ENCODE data around the gene COX18. TPM values are rescaled to one million over a fixed set of nuclear protein-coding genes. Genes with fewer than 3 reads are reported as not detected.

The COX18 gene
- total and polyA plus RNA-seq, 2 experiments from 2014 or later, result 5.4 to 28.9 TPM

DNA sequence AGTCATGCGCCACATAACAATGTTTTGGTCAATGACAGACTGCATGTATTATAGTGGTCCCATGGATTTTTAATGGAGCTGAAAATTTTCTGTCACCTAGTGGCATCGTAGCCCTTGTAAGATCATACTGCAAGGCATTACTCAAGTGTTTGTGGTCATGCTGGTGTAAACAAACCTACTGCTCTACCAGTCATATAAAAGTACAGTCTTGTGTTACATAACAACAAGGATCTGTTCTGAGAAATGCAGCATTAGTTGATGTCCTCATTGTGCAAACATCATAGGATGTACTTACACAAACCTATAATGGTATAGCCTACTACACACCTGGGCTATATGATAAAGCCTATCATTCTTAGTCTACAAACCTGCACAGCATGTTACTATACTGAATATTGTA is 34.6 kb downstream of the COX18 start:
- H3K36me3 ChIP-seq (replicated peaks; ENCODE audit: insufficient read depth, low read depth), result no peaks in the 10 kb centered on the region
- no peaks in the 10 kb centered on the region for H3K4me1 ChIP-seq (ENCODE audit: insufficient read depth)
- TF ChIP-seq EZH2 (IDR thresholded peaks at IDR 0.05; ENCODE audit: borderline replicate concordance) (no peak), EZH2phosphoT487 (IDR thresholded peaks at IDR 0.05; ENCODE audit: low read depth, severe bottlenecking, unreplicated experiment) (no peak)
- TF ChIP-seq, protein P1, sequence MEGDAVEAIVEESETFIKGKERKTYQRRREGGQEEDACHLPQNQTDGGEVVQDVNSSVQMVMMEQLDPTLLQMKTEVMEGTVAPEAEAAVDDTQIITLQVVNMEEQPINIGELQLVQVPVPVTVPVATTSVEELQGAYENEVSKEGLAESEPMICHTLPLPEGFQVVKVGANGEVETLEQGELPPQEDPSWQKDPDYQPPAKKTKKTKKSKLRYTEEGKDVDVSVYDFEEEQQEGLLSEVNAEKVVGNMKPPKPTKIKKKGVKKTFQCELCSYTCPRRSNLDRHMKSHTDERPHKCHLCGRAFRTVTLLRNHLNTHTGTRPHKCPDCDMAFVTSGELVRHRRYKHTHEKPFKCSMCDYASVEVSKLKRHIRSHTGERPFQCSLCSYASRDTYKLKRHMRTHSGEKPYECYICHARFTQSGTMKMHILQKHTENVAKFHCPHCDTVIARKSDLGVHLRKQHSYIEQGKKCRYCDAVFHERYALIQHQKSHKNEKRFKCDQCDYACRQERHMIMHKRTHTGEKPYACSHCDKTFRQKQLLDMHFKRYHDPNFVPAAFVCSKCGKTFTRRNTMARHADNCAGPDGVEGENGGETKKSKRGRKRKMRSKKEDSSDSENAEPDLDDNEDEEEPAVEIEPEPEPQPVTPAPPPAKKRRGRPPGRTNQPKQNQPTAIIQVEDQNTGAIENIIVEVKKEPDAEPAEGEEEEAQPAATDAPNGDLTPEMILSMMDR (IDR thresholded peaks at IDR 0.05; ENCODE audit: poor library complexity), result no peak
- DNase-seq (ENCODE audit: low spot score), result no peak
- no peak overlapping the region for H2AFZ ChIP-seq
- WGBS (ENCODE audit: low lambda C conversion rate, missing lambda C conversion rate), result 91% methylated on average over 2 of the region's 2 CpGs
- H3K9me2 ChIP-seq (replicated peaks; ENCODE audit: insufficient read depth), result no peaks in the 10 kb centered on the region
- H4K20me1 ChIP-seq (ENCODE audit: insufficient read depth, poor library complexity, severe bottlenecking), result no peaks in the 10 kb centered on the region
- no peak overlapping the region for H3K4me2 ChIP-seq
- H3K4me3 ChIP-seq, result no peak overlapping the region
- H3K27ac ChIP-seq, result no peak overlapping the region
- no peaks in the 10 kb centered on the region for H3K27me3 ChIP-seq
- H3K9me3 ChIP-seq (ENCODE audit: low read depth), result no peaks in the 10 kb centered on the region
- no peaks in the 10 kb centered on the region for H3K79me2 ChIP-seq

DNA sequence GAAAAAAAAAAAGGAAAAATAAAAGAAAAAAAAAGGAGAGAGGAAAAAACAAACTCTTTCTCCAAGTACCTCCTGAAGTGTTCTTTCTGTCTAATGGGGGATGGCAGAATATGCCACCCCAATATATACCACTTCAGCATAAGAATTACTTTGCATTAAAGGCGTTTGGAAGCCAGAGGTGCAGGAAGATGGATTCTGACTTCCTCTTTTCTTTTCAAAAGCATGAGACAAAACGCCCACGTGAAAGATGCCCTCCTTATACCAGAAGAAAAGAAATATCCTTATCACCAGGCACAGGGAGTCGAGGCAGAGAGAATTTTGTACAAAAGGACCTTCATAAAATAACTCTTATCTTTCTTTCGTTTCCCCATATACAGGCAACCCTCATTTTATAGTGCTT is 40.9 kb downstream of the COX18 start:
- TF ChIP-seq, protein P1 (IDR thresholded peaks at IDR 0.05; ENCODE audit: poor library complexity), result no peak
- TF ChIP-seq EZH2phosphoT487 (IDR thresholded peaks at IDR 0.05; ENCODE audit: low read depth, severe bottlenecking, unreplicated experiment) (no peak), EZH2 (IDR thresholded peaks at IDR 0.05; ENCODE audit: borderline replicate concordance) (no peak)
- DNase-seq (ENCODE audit: low spot score), result no peak
- H3K9me2 ChIP-seq (replicated peaks; ENCODE audit: insufficient read depth), result no peaks in the 10 kb centered on the region
- no peak overlapping the region for H2AFZ ChIP-seq
- H3K36me3 ChIP-seq (replicated peaks; ENCODE audit: insufficient read depth, low read depth), result no peaks in the 10 kb centered on the region
- WGBS (ENCODE audit: low lambda C conversion rate, missing lambda C conversion rate), result 79% methylated on average over 5 of the region's 5 CpGs
- H3K27ac ChIP-seq, result no peak overlapping the region
- no peaks in the 10 kb centered on the region for H3K9me3 ChIP-seq (ENCODE audit: low read depth)
- H3K4me3 ChIP-seq, result no peak overlapping the region
- no peaks in the 10 kb centered on the region for H3K4me1 ChIP-seq (ENCODE audit: insufficient read depth)
- H3K79me2 ChIP-seq, result no peaks in the 10 kb centered on the region
- H4K20me1 ChIP-seq (ENCODE audit: insufficient read depth, poor library complexity, severe bottlenecking), result no peaks in the 10 kb centered on the region
- H3K4me2 ChIP-seq, result no peak overlapping the region
- no peaks in the 10 kb centered on the region for H3K27me3 ChIP-seq

GRCh38 chr4:73021634-73022033 is 47.9 kb downstream of the COX18 start:
- Histone ChIP-seq H3K9me2 (replicated peaks; ENCODE audit: insufficient read depth) (no peaks in the 10 kb centered on the region), H3K4me3 (no peak overlapping the region), H3K36me3 (replicated peaks; ENCODE audit: insufficient read depth, low read depth) (no peaks in the 10 kb centered on the region), H3K9me3 (ENCODE audit: low read depth) (no peaks in the 10 kb centered on the region), H3K4me2 (no peak overlapping the region), H2AFZ (no peak overlapping the region), H3K4me1 (ENCODE audit: insufficient read depth) (no peaks in the 10 kb centered on the region), H3K27ac (no peak overlapping the region), H4K20me1 (ENCODE audit: insufficient read depth, poor library complexity, severe bottlenecking) (no peaks in the 10 kb centered on the region), H3K27me3 (no peaks in the 10 kb centered on the region), H3K79me2 (no peaks in the 10 kb centered on the region)
- DNase-seq (ENCODE audit: low spot score), result peak; percentile 67
- WGBS (ENCODE audit: low lambda C conversion rate, missing lambda C conversion rate), result 27% methylated on average over 1 of the region's 1 CpG
- TF ChIP-seq EZH2 (IDR thresholded peaks at IDR 0.05; ENCODE audit: borderline replicate concordance), result no peak
- TF ChIP-seq, protein P1 (IDR thresholded peaks at IDR 0.05; ENCODE audit: poor library complexity), result peak; percentile 63

Measured in hepatocyte (in vitro differentiated cells).